A549 (cell line): ENCODE data around the gene TNRC6B. TPM values are rescaled to one million over a fixed set of nuclear protein-coding genes. Genes with fewer than 3 reads are reported as not detected.
"Not testable (repeated sequence)": the region's sequence is repeated elsewhere in the genome, so short reads cannot be mapped to it uniquely, and the experiment has no call there.

ENCODE experiments used
- ATAC-seq, 2 experiments: fragments of 200-7000 bp in 1 of 2; fragments of >200 bp in 1 of 2; cut with Nextera tagmentation in 1 of 2; cut with Tn5 transposase in 1 of 2; 3 replicates each; pipeline versions ENCODE4 v1.8.0 to v1.9.1; 2018 to 2020; ENCODE audit warnings: mild to moderate bottlenecking in 1 of 2, moderate library complexity in 1 of 2
- CTCF ChIA-PET: fragments of 300-600 bp; sonication (Branson Sonifier 250); formaldehyde crosslinking; extraction: SDS; loops from one replicate; lab custom pipeline; 2021; ENCODE audit warnings: antibody characterized with exemption, inconsistent platforms; lab: Yijun Ruan, JAX
- POLR2A ChIA-PET: fragments of 350-600 bp; formaldehyde crosslinking; extraction: SDS; loops from one replicate; lab custom pipeline; 2021; ENCODE audit warnings: antibody characterized with exemption, inconsistent platforms; lab: Yijun Ruan, JAX
- DNase-seq, 2 experiments: peaks; one replicate each; pipeline versions ENCODE4 v3.0.0 to v3.0.0-alpha.2; 2011 to 2016; ENCODE audit warnings: low read depth in 1 of 2, low spot score in 1 of 2
- FAIRE-seq: peaks from 2 replicates; lab custom pipeline; 2011; peaks lifted over from hg19 to GRCh38; lab: Jason Lieb, UNC
- H3K27ac ChIP-seq, 2 experiments: fragments of >200 bp; sonication (Bioruptor Twin); formaldehyde crosslinking; 3 replicates each; pipeline ENCODE4 v1.5.1; 2016 to 2017
- H3K4me1 ChIP-seq: fragments of >200 bp; sonication (Bioruptor Twin); formaldehyde crosslinking; 3 replicates; pipeline ENCODE4 v1.6.1; 2016
- H3K4me2 ChIP-seq: fragments of >200 bp; sonication (Bioruptor Twin); formaldehyde crosslinking; 3 replicates; pipeline ENCODE4 v1.6.1; 2016
- H3K4me3 ChIP-seq: fragments of >200 bp; sonication (Bioruptor Twin); formaldehyde crosslinking; 3 replicates; pipeline ENCODE4 v1.5.1; 2016
- H3K9me3 ChIP-seq: fragments of >200 bp; sonication (Bioruptor Twin); formaldehyde crosslinking; 3 replicates; pipeline ENCODE4 v1.6.1; 2016
- CBX2 ChIP-seq: fragments of 200-600 bp; sonication (generic); IDR thresholded peaks from 2 replicates; pipeline ENCODE4 v1.6.1; 2016; ENCODE audit warnings: low read depth, mild to moderate bottlenecking, borderline replicate concordance
- CBX8 ChIP-seq: fragments of 200-600 bp; sonication (generic); IDR thresholded peaks from 2 replicates; pipeline ENCODE4 v1.6.1; 2016
- EHF ChIP-seq: fragments of 250-450 bp; sonication (Bioruptor Pico); IDR thresholded peaks from 2 replicates; pipeline ENCODE4 v1.5.0; 2020; ENCODE audit warnings: mild to moderate bottlenecking
- FOSL2 ChIP-seq, 2 experiments: fragments of 450-650 bp in 1 of 2; fragments of >200 bp in 1 of 2; sonication (Bioruptor Twin) in 1 of 2; formaldehyde crosslinking; IDR thresholded peaks; 2 replicates each; pipeline versions ENCODE4 v1.5.0 to v1.6.1; 2016 to 2020; ENCODE audit warnings: mild to moderate bottlenecking in 1 of 2, moderate library complexity in 1 of 2
- JUNB ChIP-seq: fragments of >200 bp; sonication (Bioruptor Twin); formaldehyde crosslinking; IDR thresholded peaks from 2 replicates; pipeline ENCODE4 v1.6.1; 2016
- NFE2L2 ChIP-seq: fragments of 150-350 bp; conservative IDR thresholded peaks from 2 replicates; pipeline ENCODE4 v1.6.1; 2014; ENCODE audit warnings: low read length
- RARB ChIP-seq: fragments of 250-450 bp; sonication (Bioruptor Pico); IDR thresholded peaks from 2 replicates; pipeline ENCODE4 v1.8.0; 2021; ENCODE audit warnings: mild to moderate bottlenecking, moderate library complexity
- ZNF302 ChIP-seq: fragments of 250-450 bp; sonication (Bioruptor Pico); IDR thresholded peaks from 2 replicates; pipeline ENCODE4 v1.9.0; 2021; ENCODE audit warnings: inconsistent platforms, mild to moderate bottlenecking, moderate library complexity
- ZSCAN20 ChIP-seq: fragments of 250-450 bp; sonication (Bioruptor Pico); IDR thresholded peaks from 2 replicates; pipeline ENCODE4 v1.8.0; 2022; ENCODE audit warnings: mild to moderate bottlenecking, moderate library complexity
- WGBS: methylation state at CpG from one replicate; pipeline ENCODE4 v1.1.6; 2017; ENCODE audit errors: missing lambda C conversion rate; 5-methylcytosine and 5-hydroxymethylcytosine counted together
- polyA plus RNA-seq, 4 experiments: library from polyadenylated mRNA; depleted of rRNA in 3 of 4; stranded (reverse); fragments of >200 nt; fragmentation: RNase III in 1 of 4; extraction: RNeasy Plus Mini Kit Qiagen cat#74134 plus additional on column Dnase treatment in 1 of 4; gene quantifications; 2 replicates in 3 of 4; 3 replicates in 1 of 4; pipeline ENCODE4 v1.2.3, GENCODE V29; 2011 to 2017
- TF ChIP-seq, protein P1 (sequence below): fragments of 150-350 bp; IDR thresholded peaks from 2 replicates; pipeline ENCODE4 v1.6.1; 2014; ENCODE audit warnings: low read depth, mild to moderate bottlenecking, low read length
- TF ChIP-seq, protein P2 (sequence below): IDR thresholded peaks from 2 replicates; pipeline ENCODE4 v1.6.1; 2012
- TF ChIP-seq, protein P3 (sequence below): fragments of 250-450 bp; sonication (Bioruptor Pico); IDR thresholded peaks from 2 replicates; pipeline ENCODE4 v1.5.0; 2020; ENCODE audit warnings: low read depth, mild to moderate bottlenecking, moderate library complexity
- TF ChIP-seq, protein P4 (sequence below): fragments of 250-450 bp; sonication (Bioruptor Pico); IDR thresholded peaks from 2 replicates; pipeline ENCODE4 v1.5.0; 2021; ENCODE audit warnings: mild to moderate bottlenecking, moderate library complexity, borderline replicate concordance
- TF ChIP-seq, protein P5 (sequence below): fragments of >200 bp; sonication (Bioruptor Twin); formaldehyde crosslinking; IDR thresholded peaks from 3 replicates; pipeline ENCODE4 v1.6.1; 2016
- TF ChIP-seq, protein P6 (sequence below): IDR thresholded peaks from 2 replicates; pipeline ENCODE4 v1.6.1; 2012; ENCODE audit warnings: low read depth, borderline replicate concordance

Gene TNRC6B
- polyA plus RNA-seq, 2 of the 4 experiments (the other 2 are of a cell fraction) = 4.9 to 5.0 TPM

DNA sequence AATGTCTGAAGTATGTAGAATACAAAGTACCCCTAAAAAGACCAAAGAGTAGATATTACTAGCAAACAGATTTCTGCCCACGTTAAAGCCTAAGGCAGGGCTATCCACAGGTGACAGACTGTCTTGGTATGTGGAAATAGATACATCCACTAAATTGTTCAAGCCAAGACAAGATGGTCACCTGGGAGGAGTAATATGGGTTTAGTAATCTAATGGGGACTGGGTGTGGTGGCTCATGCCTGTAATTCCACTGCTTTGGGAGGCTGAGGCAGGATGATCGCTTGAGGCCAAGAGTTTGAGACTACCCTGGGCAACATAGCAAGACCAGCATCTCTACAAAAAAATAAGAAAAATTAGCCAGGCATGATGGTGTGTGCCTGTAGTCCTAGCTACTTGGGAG is 200.2 kb downstream of the TNRC6B start:
- no peak for TF ChIP-seq CBX2
- TF ChIP-seq CBX8 = no peak
- no peak for TF ChIP-seq FOSL2 (IDR thresholded peaks at IDR 0.05)
- TF ChIP-seq FOSL2 (CRISPR knock-in tag; IDR thresholded peaks at IDR 0.05) = no peak
- TF ChIP-seq EHF (CRISPR knock-in tag) = no peak
- TF ChIP-seq, protein P1, sequence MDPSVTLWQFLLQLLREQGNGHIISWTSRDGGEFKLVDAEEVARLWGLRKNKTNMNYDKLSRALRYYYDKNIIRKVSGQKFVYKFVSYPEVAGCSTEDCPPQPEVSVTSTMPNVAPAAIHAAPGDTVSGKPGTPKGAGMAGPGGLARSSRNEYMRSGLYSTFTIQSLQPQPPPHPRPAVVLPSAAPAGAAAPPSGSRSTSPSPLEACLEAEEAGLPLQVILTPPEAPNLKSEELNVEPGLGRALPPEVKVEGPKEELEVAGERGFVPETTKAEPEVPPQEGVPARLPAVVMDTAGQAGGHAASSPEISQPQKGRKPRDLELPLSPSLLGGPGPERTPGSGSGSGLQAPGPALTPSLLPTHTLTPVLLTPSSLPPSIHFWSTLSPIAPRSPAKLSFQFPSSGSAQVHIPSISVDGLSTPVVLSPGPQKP = no peak
- no peaks in the 10 kb centered on the region for H3K4me1 ChIP-seq
- H3K4me3 ChIP-seq = no peak overlapping the region
- no peak for ATAC-seq
- ChIA-PET POLR2A (no interaction called here), CTCF (interaction anchor here (0.9 kb wide), 1 partner anchor 13 kb away, joined by 3 read pairs; no protein-coding TSS in a partner anchor)
- DNase-seq = no peak
- H3K4me2 ChIP-seq = no peak overlapping the region
- WGBS = 84% methylated on average over 2 of the region's 2 CpGs
- no peak for FAIRE-seq
- no peaks in the 10 kb centered on the region for H3K9me3 ChIP-seq
- no peak overlapping the region for H3K27ac ChIP-seq

DNA sequence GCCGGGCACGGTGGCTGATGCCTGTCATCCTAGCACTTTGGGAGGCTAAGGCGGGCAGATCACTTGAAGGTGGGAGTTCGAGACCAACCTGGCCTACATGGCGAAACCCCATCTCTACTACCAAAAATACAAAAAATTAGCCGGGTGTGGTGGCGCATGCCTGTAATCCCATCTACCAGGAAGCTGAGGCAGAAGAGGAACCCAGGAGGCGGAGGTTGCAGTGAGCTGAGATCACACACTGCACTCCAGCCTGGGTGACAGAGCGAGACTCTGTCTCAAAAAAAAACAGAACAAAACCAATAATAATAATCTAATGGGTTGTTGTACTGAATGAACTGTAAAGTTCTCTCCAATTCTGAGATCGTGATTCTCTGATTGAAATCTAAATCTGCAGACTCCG is 200.7 kb downstream of the TNRC6B start:
- H3K4me3 ChIP-seq, H3K27ac ChIP-seq, POLR2A ChIA-PET, ATAC-seq, DNase-seq, H3K4me2 ChIP-seq, FAIRE-seq, H3K9me3 ChIP-seq, H3K4me1 ChIP-seq: not testable (repeated sequence)
- WGBS = 93% methylated on average over 11 of the region's 11 CpGs
- CTCF ChIA-PET = interaction anchor here (0.7 kb wide), 1 partner anchor 522 kb away, joined by 3 read pairs; no protein-coding TSS in a partner anchor

DNA sequence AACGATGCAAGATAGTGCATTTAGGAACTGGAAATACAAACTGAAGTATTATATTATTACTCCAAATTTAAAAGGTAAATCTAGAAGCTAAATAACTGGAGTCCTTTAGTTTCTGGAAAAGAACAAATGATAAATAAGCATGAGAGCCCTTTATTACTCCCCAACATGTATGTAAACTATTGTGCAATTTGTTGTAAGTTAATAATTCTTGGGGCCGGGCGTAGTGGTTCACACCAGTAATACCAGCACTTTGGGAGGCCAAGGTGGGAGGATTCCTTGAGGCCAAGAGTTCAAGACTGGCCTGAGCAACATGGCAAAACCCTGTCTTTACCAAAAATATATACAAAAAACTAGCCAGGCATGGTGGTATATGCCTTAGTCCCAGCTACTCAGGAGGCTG is 203.7 kb downstream of the TNRC6B start:
- 83% methylated on average over 3 of the region's 3 CpGs for WGBS

DNA sequence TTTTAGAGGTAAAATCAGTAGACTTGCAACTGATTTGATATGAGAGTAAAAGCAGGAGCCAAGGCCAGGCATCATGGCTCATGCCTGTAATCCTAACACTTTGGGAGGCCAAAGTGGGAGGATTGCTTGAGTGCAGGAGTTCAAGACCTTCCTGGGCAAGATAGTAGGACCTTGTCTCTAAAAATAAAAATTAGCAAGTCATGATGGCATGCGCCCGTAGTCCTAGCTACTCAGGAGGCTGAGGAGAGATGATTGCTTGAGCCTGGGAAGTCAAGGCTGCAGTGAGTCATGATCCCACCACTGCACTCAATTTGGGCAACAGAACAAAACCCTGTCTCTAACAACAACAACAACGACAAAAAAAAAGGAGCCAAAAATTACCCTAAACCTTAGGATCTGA is 206.2 kb downstream of the TNRC6B start:
- Histone ChIP-seq H3K27ac (no peak overlapping the region), H3K9me3 (no peaks in the 10 kb centered on the region), H3K4me3 (no peak overlapping the region), H3K4me2 (no peak overlapping the region), H3K4me1 (no peaks in the 10 kb centered on the region)
- ATAC-seq (no peak), DNase-seq (no peak), FAIRE-seq (no peak)
- CTCF ChIA-PET = interaction anchor here (0.8 kb wide), 1 partner anchor 320 kb away, joined by 3 read pairs; no protein-coding TSS in a partner anchor
- WGBS = 92% methylated on average over 3 of the region's 3 CpGs
- POLR2A ChIA-PET = no interaction called here
- TF ChIP-seq ZNF302 (CRISPR knock-in tag) (no peak), NFE2L2 (0 out of 2 replicates have a peak, but pooled peaks have one; percentile 25)

More for the DNA sequence above, 203.7 kb downstream of the TNRC6B start:
- FAIRE-seq = no peak
- CTCF ChIA-PET = interaction anchor here (1.3 kb wide), 1 partner anchor 33 kb away, joined by 3 read pairs; no protein-coding TSS in a partner anchor
- POLR2A ChIA-PET = no interaction called here
- Histone ChIP-seq H3K27ac (no peak overlapping the region), H3K9me3 (no peaks in the 10 kb centered on the region), H3K4me1 (no peaks in the 10 kb centered on the region), H3K4me3 (no peak overlapping the region), H3K4me2 (no peak overlapping the region)
- no peak for DNase-seq
- no peak for TF ChIP-seq RARB (CRISPR knock-in tag)
- TF ChIP-seq, protein P2, sequence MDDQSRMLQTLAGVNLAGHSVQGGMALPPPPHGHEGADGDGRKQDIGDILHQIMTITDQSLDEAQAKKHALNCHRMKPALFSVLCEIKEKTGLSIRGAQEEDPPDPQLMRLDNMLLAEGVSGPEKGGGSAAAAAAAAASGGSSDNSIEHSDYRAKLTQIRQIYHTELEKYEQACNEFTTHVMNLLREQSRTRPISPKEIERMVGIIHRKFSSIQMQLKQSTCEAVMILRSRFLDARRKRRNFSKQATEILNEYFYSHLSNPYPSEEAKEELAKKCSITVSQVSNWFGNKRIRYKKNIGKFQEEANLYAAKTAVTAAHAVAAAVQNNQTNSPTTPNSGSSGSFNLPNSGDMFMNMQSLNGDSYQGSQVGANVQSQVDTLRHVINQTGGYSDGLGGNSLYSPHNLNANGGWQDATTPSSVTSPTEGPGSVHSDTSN = no peak
- TF ChIP-seq JUNB = no peak
- no peak for ATAC-seq

DNA sequence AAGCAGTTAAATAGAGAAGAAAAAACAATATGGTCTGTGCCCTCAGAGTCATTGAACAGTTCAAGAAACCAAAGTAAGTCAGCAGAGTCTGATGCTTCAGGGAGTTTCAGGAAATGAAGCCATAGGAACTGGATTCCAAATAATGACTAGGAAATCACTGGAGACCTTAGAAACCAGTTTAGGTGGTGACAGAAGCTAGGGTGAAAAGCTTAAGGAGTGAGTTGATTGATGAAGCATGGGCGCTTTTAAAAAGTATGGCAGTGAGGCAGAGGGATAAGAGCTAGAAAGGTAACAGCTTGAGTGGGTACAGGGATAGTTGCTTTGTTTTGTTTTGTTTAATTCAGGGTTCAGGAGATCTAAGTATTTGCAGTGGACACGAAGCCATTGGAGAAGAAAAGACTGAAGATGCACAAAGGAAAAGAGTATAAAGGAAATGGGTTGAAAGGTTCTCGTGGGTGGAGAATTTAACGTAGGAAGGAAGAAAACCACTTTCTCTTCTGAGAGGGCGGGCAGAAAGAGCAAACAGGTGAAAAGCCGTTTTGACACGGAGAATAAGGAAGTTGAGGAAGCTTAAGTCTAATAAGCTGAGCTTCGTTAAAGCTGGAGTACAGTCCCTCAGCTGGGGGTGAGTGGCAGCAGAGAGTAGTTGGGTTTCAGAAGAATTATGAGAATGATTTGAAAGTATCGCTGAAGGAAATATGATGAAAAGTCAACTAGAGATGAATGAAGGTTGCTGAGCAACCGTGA is 207.5 kb downstream of the TNRC6B start:
- ATAC-seq = no peak
- POLR2A ChIA-PET = no interaction called here
- no peak overlapping the region for H3K4me3 ChIP-seq

More for the DNA sequence above, 207.5 kb downstream of the TNRC6B start:
- no peak for TF ChIP-seq JUNB
- TF ChIP-seq, protein P3, sequence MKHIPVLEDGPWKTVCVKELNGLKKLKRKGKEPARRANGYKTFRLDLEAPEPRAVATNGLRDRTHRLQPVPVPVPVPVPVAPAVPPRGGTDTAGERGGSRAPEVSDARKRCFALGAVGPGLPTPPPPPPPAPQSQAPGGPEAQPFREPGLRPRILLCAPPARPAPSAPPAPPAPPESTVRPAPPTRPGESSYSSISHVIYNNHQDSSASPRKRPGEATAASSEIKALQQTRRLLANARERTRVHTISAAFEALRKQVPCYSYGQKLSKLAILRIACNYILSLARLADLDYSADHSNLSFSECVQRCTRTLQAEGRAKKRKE (CRISPR knock-in tag) = no peak
- TF ChIP-seq ZSCAN20 (CRISPR knock-in tag) = no peak
- TF ChIP-seq, protein P4, sequence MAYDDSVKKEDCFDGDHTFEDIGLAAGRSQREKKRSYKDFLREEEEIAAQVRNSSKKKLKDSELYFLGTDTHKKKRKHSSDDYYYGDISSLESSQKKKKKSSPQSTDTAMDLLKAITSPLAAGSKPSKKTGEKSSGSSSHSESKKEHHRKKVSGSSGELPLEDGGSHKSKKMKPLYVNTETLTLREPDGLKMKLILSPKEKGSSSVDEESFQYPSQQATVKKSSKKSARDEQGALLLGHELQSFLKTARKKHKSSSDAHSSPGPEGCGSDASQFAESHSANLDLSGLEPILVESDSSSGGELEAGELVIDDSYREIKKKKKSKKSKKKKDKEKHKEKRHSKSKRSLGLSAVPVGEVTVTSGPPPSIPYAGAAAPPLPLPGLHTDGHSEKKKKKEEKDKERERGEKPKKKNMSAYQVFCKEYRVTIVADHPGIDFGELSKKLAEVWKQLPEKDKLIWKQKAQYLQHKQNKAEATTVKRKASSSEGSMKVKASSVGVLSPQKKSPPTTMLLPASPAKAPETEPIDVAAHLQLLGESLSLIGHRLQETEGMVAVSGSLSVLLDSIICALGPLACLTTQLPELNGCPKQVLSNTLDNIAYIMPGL (CRISPR knock-in tag) = no peak
- TF ChIP-seq, protein P5, sequence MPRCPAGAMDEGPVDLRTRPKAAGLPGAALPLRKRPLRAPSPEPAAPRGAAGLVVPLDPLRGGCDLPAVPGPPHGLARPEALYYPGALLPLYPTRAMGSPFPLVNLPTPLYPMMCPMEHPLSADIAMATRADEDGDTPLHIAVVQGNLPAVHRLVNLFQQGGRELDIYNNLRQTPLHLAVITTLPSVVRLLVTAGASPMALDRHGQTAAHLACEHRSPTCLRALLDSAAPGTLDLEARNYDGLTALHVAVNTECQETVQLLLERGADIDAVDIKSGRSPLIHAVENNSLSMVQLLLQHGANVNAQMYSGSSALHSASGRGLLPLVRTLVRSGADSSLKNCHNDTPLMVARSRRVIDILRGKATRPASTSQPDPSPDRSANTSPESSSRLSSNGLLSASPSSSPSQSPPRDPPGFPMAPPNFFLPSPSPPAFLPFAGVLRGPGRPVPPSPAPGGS = no peak
- TF ChIP-seq FOSL2 (IDR thresholded peaks at IDR 0.05) = no peak
- no peak for TF ChIP-seq FOSL2 (CRISPR knock-in tag; IDR thresholded peaks at IDR 0.05)
- TF ChIP-seq, protein P6, sequence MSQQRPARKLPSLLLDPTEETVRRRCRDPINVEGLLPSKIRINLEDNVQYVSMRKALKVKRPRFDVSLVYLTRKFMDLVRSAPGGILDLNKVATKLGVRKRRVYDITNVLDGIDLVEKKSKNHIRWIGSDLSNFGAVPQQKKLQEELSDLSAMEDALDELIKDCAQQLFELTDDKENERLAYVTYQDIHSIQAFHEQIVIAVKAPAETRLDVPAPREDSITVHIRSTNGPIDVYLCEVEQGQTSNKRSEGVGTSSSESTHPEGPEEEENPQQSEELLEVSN = no peak
- 93% methylated on average over 10 of the region's 10 CpGs for WGBS
- H3K4me1 ChIP-seq = no peaks in the 10 kb centered on the region
- H3K27ac ChIP-seq = no peak overlapping the region
- H3K9me3 ChIP-seq = no peaks in the 10 kb centered on the region
- no peak for DNase-seq
- FAIRE-seq = no peak
- CTCF ChIA-PET = no interaction called here
- H3K4me2 ChIP-seq = no peak overlapping the region
